NCI-H1930 (cell line): ENCODE data around the gene DHX57.
"Not testable (repeated sequence)": the region's sequence is repeated elsewhere in the genome, so short reads cannot be mapped to it uniquely, and the experiment has no call there.

Experiments
- DNase-seq, 2 experiments: peaks; one replicate each; lab custom pipeline; 2025; lab: John Stamatoyannopoulos, UW

The DHX57 gene

GRCh38 chr2:38797953-38798352, 77.8 kb downstream of the DHX57 start:
- no peak for DNase-seq

- DNase-seq, result no peak
Measured at GRCh38 chr2:38797250-38797676, 78.5 kb downstream of the DHX57 start.

- not testable (repeated sequence) for DNase-seq
Measured at GRCh38 chr2:38795016-38795415, 80.7 kb downstream of the DHX57 start.

GRCh38 chr2:38794235-38794946, 81.3 kb downstream of the DHX57 start:
- DNase-seq, result no peak

- no peak for DNase-seq
Measured at GRCh38 chr2:38793511-38793910, 82.2 kb downstream of the DHX57 start.

- DNase-seq, result no peak
Measured at GRCh38 chr2:38792751-38793150, 83.0 kb downstream of the DHX57 start.

GRCh38 chr2:38792321-38792720, 83.4 kb downstream of the DHX57 start:
- not testable (repeated sequence) for DNase-seq

GRCh38 chr2:38791744-38792143, 84.0 kb downstream of the DHX57 start:
- no peak for DNase-seq

- DNase-seq, result no peak
Measured at GRCh38 chr2:38789691-38790090, 86.0 kb downstream of the DHX57 start.

- no peak for DNase-seq
Measured at GRCh38 chr2:38788306-38788705, 87.4 kb downstream of the DHX57 start.

- DNase-seq, result no peak
Measured at GRCh38 chr2:38783586-38783985, 92.1 kb downstream of the DHX57 start.

GRCh38 chr2:38778687-38779082, 97.0 kb downstream of the DHX57 start:
- no peak for DNase-seq

GRCh38 chr2:38776531-38776930, 99.2 kb downstream of the DHX57 start:
- DNase-seq, result no peak

GRCh38 chr2:38775921-38776225, 99.9 kb downstream of the DHX57 start:
- DNase-seq, result no peak

- DNase-seq, result no peak
Measured at GRCh38 chr2:38775097-38775920, 100.4 kb downstream of the DHX57 start.

GRCh38 chr2:38771632-38772031, 104.1 kb downstream of the DHX57 start:
- no peak for DNase-seq

- DNase-seq, result no peak
Measured at GRCh38 chr2:38765551-38765950, 110.2 kb downstream of the DHX57 start.

GRCh38 chr2:38765149-38765548, 110.6 kb downstream of the DHX57 start:
- DNase-seq, result no peak

GRCh38 chr2:38763728-38764127, 112.0 kb downstream of the DHX57 start:
- DNase-seq, result no peak

GRCh38 chr2:38763228-38763627, 112.5 kb downstream of the DHX57 start:
- DNase-seq, result no peak

- DNase-seq, result not testable (repeated sequence)
Measured at GRCh38 chr2:38755891-38756290, 119.8 kb downstream of the DHX57 start.

- DNase-seq, result no peak
Measured at GRCh38 chr2:38754506-38754905, 121.2 kb downstream of the DHX57 start.

GRCh38 chr2:38754049-38754448, 121.7 kb downstream of the DHX57 start:
- DNase-seq, result no peak
